Endothelial cell of umbilical vein (primary cell): ENCODE data around the gene TM4SF5. TPM values are rescaled to one million over a fixed set of nuclear protein-coding genes. Genes with fewer than 3 reads are reported as not detected.
A peak's percentile ranks its signal among the peaks of the same experiment; 100 is the strongest.

Source experiments
- BruUV-seq: library from RNA; stranded (reverse); fragments of 400-500 nt; replicated peaks from 2 replicates; lab custom pipeline; 2021; lab: Mats Ljungman, UMichigan
- CTCF ChIA-PET: fragments of 300-600, 350-600 bp; sonication (Branson Sonifier 250); formaldehyde crosslinking; loops from one replicate; lab custom pipeline; 2021; ENCODE audit warnings: antibody characterized with exemption, inconsistent platforms; lab: Charles Lee
- POLR2A ChIA-PET: fragments of 300-600, 350-600 bp; sonication (Branson Sonifier 250); formaldehyde crosslinking; loops from one replicate; lab custom pipeline; 2021; ENCODE audit warnings: antibody characterized with exemption, inconsistent platforms; lab: Charles Lee
- DNase-seq: peaks from one replicate; pipeline ENCODE4 v3.0.0-alpha.2; 2011; ENCODE audit warnings: low read depth, low spot score
- FAIRE-seq: peaks from 2 replicates; lab custom pipeline; 2011; peaks lifted over from hg19 to GRCh38; lab: Jason Lieb, UNC
- H2AFZ ChIP-seq: 2 replicates; pipeline ENCODE4 v1.6.0; 2012; ENCODE audit warnings: low read depth, low read length, control low read depth, inconsistent platforms
- H3K27ac ChIP-seq: 2 replicates; pipeline ENCODE4 v1.5.1; 2011; ENCODE audit warnings: low read depth, mild to moderate bottlenecking, control low read depth, low read length, moderate library complexity; ENCODE audit not compliant: insufficient read depth
- H3K27me3 ChIP-seq, 2 experiments: 2 replicates each; pipeline versions ENCODE4 v1.6.0 to v1.6.1; 2011; ENCODE audit warnings: low read length in 2 of 2, mixed read lengths in 1 of 2; ENCODE audit not compliant: control insufficient read depth in 2 of 2, insufficient read depth in 2 of 2
- H3K36me3 ChIP-seq, 2 experiments: 2 replicates in 1 of 2; 3 replicates in 1 of 2; pipeline ENCODE4 v1.5.1; 2011; ENCODE audit warnings: low read length in 2 of 2, mild to moderate bottlenecking in 1 of 2, moderate library complexity in 1 of 2; ENCODE audit not compliant: control insufficient read depth in 2 of 2, insufficient read depth in 2 of 2; ENCODE audit errors: extremely low read depth in 1 of 2
- H3K4me1 ChIP-seq: 3 replicates; pipeline ENCODE4 v1.5.1; 2011; ENCODE audit warnings: mild to moderate bottlenecking, low read length; ENCODE audit not compliant: control insufficient read depth, insufficient read depth; ENCODE audit errors: extremely low read depth
- H3K4me2 ChIP-seq: 2 replicates; pipeline ENCODE4 v1.6.1; 2011; ENCODE audit warnings: low read length, control low read depth, mixed read lengths; ENCODE audit not compliant: insufficient read depth
- H3K4me3 ChIP-seq, 3 experiments: fragments of 200-600 bp in 1 of 3; sonication (generic), shearing (Covaris generic) in 1 of 3; replicated peaks in 1 of 3; 2 replicates each; pipeline ENCODE4 v1.5.1; 2011 to 2016; ENCODE audit warnings: control low read depth in 3 of 3, low read length in 3 of 3, mild to moderate bottlenecking in 2 of 3, inconsistent platforms in 1 of 3, low read depth in 1 of 3, moderate library complexity in 1 of 3; ENCODE audit not compliant: insufficient read depth in 1 of 3
- H3K79me2 ChIP-seq: 2 replicates; pipeline ENCODE4 v1.6.0; 2012; ENCODE audit warnings: low read length, inconsistent platforms; ENCODE audit not compliant: control insufficient read depth, insufficient read depth
- H3K9ac ChIP-seq: replicated peaks from 2 replicates; pipeline ENCODE3; 2011; ENCODE audit warnings: low read length, control low read depth; ENCODE audit not compliant: insufficient read depth; ENCODE audit errors: extremely low read depth
- H3K9me1 ChIP-seq: replicated peaks from 3 replicates; pipeline ENCODE4 v1.6.0; 2011; ENCODE audit warnings: mild to moderate bottlenecking, low read length; ENCODE audit not compliant: control insufficient read depth, insufficient read depth; ENCODE audit errors: extremely low read depth
- H3K9me3 ChIP-seq: replicated peaks from 2 replicates; pipeline ENCODE4 v1.5.1; 2012; ENCODE audit warnings: low read length, inconsistent platforms; ENCODE audit not compliant: control insufficient read depth, insufficient read depth
- H4K20me1 ChIP-seq: replicated peaks from 2 replicates; pipeline ENCODE3; 2011; ENCODE audit warnings: mild to moderate bottlenecking, low read length; ENCODE audit not compliant: control insufficient read depth, insufficient read depth; ENCODE audit errors: extremely low read depth
- CTCF ChIP-seq, 2 donors: IDR thresholded peaks; 1 replicate in 1 of 2; 2 replicates in 1 of 2; pipeline ENCODE4 v1.5.1; 2011; ENCODE audit warnings: low read length in 2 of 2, mild to moderate bottlenecking in 2 of 2, moderate library complexity in 2 of 2, control low read depth in 1 of 2, inconsistent platforms in 1 of 2, low read depth in 1 of 2; ENCODE audit not compliant: insufficient read depth in 1 of 2; ENCODE audit errors: extremely low read depth in 1 of 2
- EZH2 ChIP-seq: IDR thresholded peaks from 2 replicates; pipeline ENCODE4 v1.6.1; 2012; ENCODE audit warnings: borderline replicate concordance, low read depth, mild to moderate bottlenecking, moderate library complexity, low read length, inconsistent platforms; ENCODE audit not compliant: severe bottlenecking
- FOS ChIP-seq: IDR thresholded peaks from 2 replicates; pipeline ENCODE4 v1.6.1; 2011; ENCODE audit warnings: mild to moderate bottlenecking, low read length, moderate library complexity, borderline replicate concordance; ENCODE audit not compliant: insufficient read depth
- GATA2 ChIP-seq: IDR thresholded peaks from 2 replicates; pipeline ENCODE4 v1.7.0; 2011; ENCODE audit warnings: low read depth, mild to moderate bottlenecking, moderate library complexity, mixed read lengths, low read length; ENCODE audit not compliant: insufficient read length, insufficient read depth
- JUN ChIP-seq: IDR thresholded peaks from 2 replicates; pipeline ENCODE4 v1.6.1; 2011; ENCODE audit warnings: borderline replicate concordance, low read depth; ENCODE audit not compliant: insufficient read length, insufficient read depth
- MAX ChIP-seq: IDR thresholded peaks from 2 replicates; pipeline ENCODE4 v1.6.1; 2011; ENCODE audit not compliant: insufficient read depth, insufficient read length
- MYC ChIP-seq: IDR thresholded peaks from one replicate; pipeline ENCODE4 v1.6.1; 2011; ENCODE audit warnings: mild to moderate bottlenecking, low read depth, low read length
- POLR2A ChIP-seq: IDR thresholded peaks from 2 replicates; pipeline ENCODE4 v1.6.1; 2012; ENCODE audit warnings: low read depth, mild to moderate bottlenecking, control low read depth, low read length
- POLR2AphosphoS5 ChIP-seq: IDR thresholded peaks from 2 replicates; pipeline ENCODE4 v1.6.1; 2012; ENCODE audit warnings: low read depth, mild to moderate bottlenecking, control low read depth, low read length, moderate library complexity; ENCODE audit not compliant: insufficient read depth
- dilution Hi-C: fragments of 300-500 bp; cut with MboI; formaldehyde crosslinking; loops from one replicate; pipeline ENCODE4 v1.15.0; 2019; ENCODE audit warnings: low sequenced_read_pairs; ENCODE audit not compliant: extremely low pct_ligation_motif_present
- intact Hi-C: fragments of 100-400 bp; cut with micrococcal nuclease; formaldehyde crosslinking; loops from one replicate; pipeline ENCODE4 v1.10.0; 2022
- polyA plus RNA-seq, 4 experiments: library from polyadenylated mRNA; depleted of rRNA in 3 of 4; stranded (reverse) in 3 of 4; unstranded in 1 of 4; fragments of >200 nt; gene quantifications; 2 replicates each; pipeline versions ENCODE4 v1.2.1 to v1.2.3, GENCODE V29; 2011 to 2012; ENCODE audit warnings: missing spikeins in 1 of 4
- total RNA-seq: library from RNA; stranded (reverse); gene quantifications from 2 replicates; pipeline ENCODE4 v1.2.3, GENCODE V29; 2021

TM4SF5 gene
- total and polyA plus RNA-seq, 2 donors (not counting 3 experiments of a cell fraction or from before 2014, with no cell fraction given), result not detected

DNA sequence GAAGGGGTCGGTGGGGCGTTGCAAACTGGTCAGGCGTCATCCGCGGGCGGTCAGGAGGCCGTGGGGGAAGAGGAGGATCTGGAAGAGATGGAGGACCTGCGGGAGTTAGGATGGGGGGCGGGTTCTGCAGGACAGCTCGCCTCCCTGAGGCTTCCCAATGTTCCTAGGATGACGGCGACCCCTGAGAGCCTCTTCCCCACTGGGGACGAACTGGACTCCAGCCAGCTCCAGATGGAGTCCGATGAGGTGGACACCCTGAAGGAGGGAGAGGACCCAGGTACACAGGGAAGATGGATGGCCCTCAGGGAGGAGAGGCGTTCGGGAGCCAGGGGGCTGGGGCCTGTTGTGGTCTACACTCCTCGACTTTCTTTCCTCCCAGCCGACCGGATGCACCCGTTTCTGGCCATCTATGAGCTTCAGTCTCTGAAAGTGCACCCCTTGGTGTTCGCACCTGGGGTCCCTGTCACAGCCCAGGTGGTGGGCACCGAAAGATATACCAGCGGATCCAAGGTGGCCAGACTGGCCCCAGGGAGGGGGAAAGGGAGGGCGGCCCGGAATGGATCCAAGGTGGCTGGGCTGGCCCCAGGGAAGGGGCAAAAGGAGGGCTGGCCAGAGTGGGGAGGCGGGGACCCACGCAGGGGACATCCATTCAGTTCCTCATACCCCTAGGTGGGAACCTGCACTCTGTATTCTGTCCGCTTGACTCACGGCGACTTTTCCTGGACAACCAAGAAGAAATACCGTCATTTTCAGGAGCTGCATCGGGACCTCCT is 36.1 kb downstream of the TM4SF5 start:
- H3K9ac ChIP-seq, result no peak overlapping the region
- DNase-seq, result no peak
- peak overlapping the region; percentile 10 for H2AFZ ChIP-seq
- intact Hi-C loops (loop anchor here (1.0 kb wide), 1 partner anchor 11 kb away; the partner anchor contains the start of gene PSMB6), dilution Hi-C loops (no loop called here)
- TF ChIP-seq POLR2AphosphoS5 (no peak), EZH2 (no peak), CTCF (IDR thresholded peaks at IDR 0.05; ENCODE audit: extremely low read depth in 1 of 2, insufficient read depth in 1 of 2, low read depth in 1 of 2, low read length in 2 of 2) (no peak), GATA2 (no peak), MYC (no peak), FOS (no peak), JUN (no peak), MAX (no peak), POLR2A (no peak)
- H3K4me1 ChIP-seq, result peaks cover 11% of the 10 kb centered on the region
- H3K4me2 ChIP-seq, result peak overlapping the region; percentile 50
- H3K36me3 ChIP-seq, result peaks cover 2 to 9% of the 10 kb centered on the region in 2 experiments
- ChIA-PET CTCF (interaction anchor here (1.0 to 3.2 kb wide), 7 partner anchors 18 to 98 kb away, joined by 3 to 14 read pairs (median 5); partner anchors contain the start of genes ARRB2 and VMO1), POLR2A (interaction anchor here (0.5 to 1.0 kb wide), 2 partner anchors 12 to 68 kb away, joined by 3 to 5 read pairs; partner anchors contain the start of gene PSMB6)
- peak overlapping the region; percentile 5 to 96 (median 91) for H3K4me3 ChIP-seq
- H3K9me3 ChIP-seq, result no peaks in the 10 kb centered on the region
- no peaks in the 10 kb centered on the region for H3K79me2 ChIP-seq
- no peaks in the 10 kb centered on the region for H3K27me3 ChIP-seq
- H4K20me1 ChIP-seq, result no peaks in the 10 kb centered on the region
- no peak overlapping the region for H3K27ac ChIP-seq
- BruUV-seq, result no TSS peak
- no peak for FAIRE-seq
- H3K9me1 ChIP-seq, result no peaks in the 10 kb centered on the region
